ENCODE data around the gene LOXL1.

GRCh38 chr15:73930790-73931281, 4.6 kb downstream of the LOXL1 start:
- TF ChIP-seq EZH2 (IDR thresholded peaks at IDR 0.05; ENCODE audit: borderline replicate concordance, low read depth, low read length, severe bottlenecking) (no peak), CTCF (IDR thresholded peaks at IDR 0.05; ENCODE audit: borderline replicate concordance, extremely low read depth, low read length, poor library complexity, severe bottlenecking) (no peak)
